Thyroid gland (tissue), 4 donors: Measurements from ENCODE around the gene DOK3. TPM values are rescaled to one million over a fixed set of nuclear protein-coding genes. Genes with fewer than 3 reads are reported as not detected.

Experiments used
- DNase-seq, 2 donors: peaks; one replicate each; pipeline ENCODE4 v3.0.0-alpha.2; 2019
- H3K27ac ChIP-seq, 3 donors: fragments of 200-600 bp; sonication (generic); 1 replicate in 2 of 3; 2 replicates in 1 of 3; pipeline ENCODE4 v1.5.1; 2016 to 2019; ENCODE audit warnings: mild to moderate bottlenecking in 1 of 3, moderate library complexity in 1 of 3
- H3K27me3 ChIP-seq: fragments of 200-600 bp; sonication (generic); one replicate; pipeline ENCODE4 v1.5.1; 2019
- H3K36me3 ChIP-seq, 2 donors: fragments of 200-600 bp; sonication (generic); one replicate each; pipeline ENCODE4 v1.5.1; 2016 to 2019
- H3K4me1 ChIP-seq, 2 donors: fragments of 200-600 bp; sonication (generic); one replicate each; pipeline ENCODE4 v1.5.1; 2017 to 2019
- H3K4me3 ChIP-seq, 3 donors: fragments of 200-600 bp; sonication (generic); replicated peaks in 1 of 3; 1 replicate in 2 of 3; 2 replicates in 1 of 3; pipeline ENCODE4 v1.5.1; 2016; ENCODE audit warnings: mild to moderate bottlenecking in 1 of 3
- H3K9me3 ChIP-seq: fragments of 200-600 bp; sonication (generic); one replicate; pipeline ENCODE4 v1.5.1; 2017
- CTCF ChIP-seq, 6 experiments: fragments of 200-600 bp in 3 of 6; fragments of 450-650 bp in 3 of 6; sonication (generic) in 3 of 6; IDR thresholded peaks; one replicate each; pipeline ENCODE4 v1.5.1; 2016 to 2019; ENCODE audit warnings: antibody characterized with exemption in 6 of 6, mild to moderate bottlenecking in 2 of 6, inconsistent platforms in 1 of 6, moderate library complexity in 1 of 6
- POLR2A ChIP-seq, 2 donors: fragments of 450-650 bp; IDR thresholded peaks; one replicate each; pipeline ENCODE4 v1.6.1; 2017; ENCODE audit warnings: antibody characterized with exemption in 2 of 2, mild to moderate bottlenecking in 2 of 2, moderate library complexity in 1 of 2
- WGBS, 2 donors: methylation state at CpG; one replicate each; pipeline ENCODE4 v1.1.5; 2017; 5-methylcytosine and 5-hydroxymethylcytosine counted together
- intact Hi-C: fragments of 100-400 bp; cut with DNase I; formaldehyde crosslinking; loops from one replicate; pipeline ENCODE4 v1.15.1; 2023
- total RNA-seq, 4 donors: library from RNA; depleted of rRNA; stranded (reverse); fragments of >200 nt; gene quantifications; one replicate each; pipeline ENCODE4 v1.2.3, GENCODE V29; 2016

The DOK3 gene
- total RNA-seq, 4 donors from 2014 or later, result 2.0 to 5.9 (median 3.5) TPM

- H3K36me3 ChIP-seq, result peaks cover 21 to 29% of the 10 kb centered on the region in 2 donors
- TF ChIP-seq POLR2A (IDR thresholded peaks at IDR 0.05), result no peak
- intact Hi-C loops, result no loop called here
- no peak for DNase-seq
- no peak overlapping the region for H3K27ac ChIP-seq
- no peak overlapping the region for H3K4me3 ChIP-seq
- H3K27me3 ChIP-seq, result no peaks in the 10 kb centered on the region
- peaks cover 12 to 25% of the 10 kb centered on the region in 2 donors for H3K4me1 ChIP-seq
- H3K9me3 ChIP-seq, result no peaks in the 10 kb centered on the region
- 100% methylated on average over 2 of the region's 2 CpGs for WGBS, 2 donors
Measured at GRCh38 chr5:177468329-177468684, 41.3 kb downstream of the DOK3 start.

- TF ChIP-seq POLR2A (IDR thresholded peaks at IDR 0.05) (no peak), CTCF (IDR thresholded peaks at IDR 0.05) (no peak)
- Histone ChIP-seq H3K36me3 (peaks cover 21 to 29% of the 10 kb centered on the region in 2 donors), H3K4me3 (no peak overlapping the region), H3K27me3 (no peaks in the 10 kb centered on the region), H3K4me1 (peaks cover 10 to 23% of the 10 kb centered on the region in 2 donors), H3K27ac (no peak overlapping the region), H3K9me3 (no peaks in the 10 kb centered on the region)
- no peak for DNase-seq
- intact Hi-C loops, result no loop called here
- WGBS, 2 donors, result 96% methylated on average over 27 to 31 of the region's 31 CpGs
Measured at GRCh38 chr5:177467436-177467835, 42.2 kb downstream of the DOK3 start.

GRCh38 chr5:177466861-177467260 is 42.8 kb downstream of the DOK3 start:
- no peaks in the 10 kb centered on the region for H3K27me3 ChIP-seq
- DNase-seq, result no peak
- H3K4me3 ChIP-seq, result no peak overlapping the region
- H3K27ac ChIP-seq, result no peak overlapping the region
- H3K9me3 ChIP-seq, result no peaks in the 10 kb centered on the region
- H3K4me1 ChIP-seq, result peaks cover 4 to 18% of the 10 kb centered on the region in 2 donors
- no peak for TF ChIP-seq CTCF (IDR thresholded peaks at IDR 0.05)
- no peak for TF ChIP-seq POLR2A (IDR thresholded peaks at IDR 0.05)
- WGBS, 2 donors, result 97% methylated on average over 25 of the region's 25 CpGs
- H3K36me3 ChIP-seq, result peaks cover 21 to 29% of the 10 kb centered on the region in 2 donors
- intact Hi-C loops, result no loop called here

GRCh38 chr5:177465044-177465443 is 44.6 kb downstream of the DOK3 start:
- WGBS, 2 donors, result 89 to 94% methylated on average over 11 of the region's 11 CpGs
- intact Hi-C loops, result no loop called here

GRCh38 chr5:177462021-177462670 is 47.5 kb downstream of the DOK3 start:
- Histone ChIP-seq H3K9me3 (no peaks in the 10 kb centered on the region), H3K27ac (peak overlapping the region in 2 of 3 donors; percentile 46 to 52)
- WGBS, 2 donors, result 84 to 88% methylated on average over 21 to 27 of the region's 27 CpGs

More at GRCh38 chr5:177465044-177465443, 44.6 kb downstream of the DOK3 start:
- H3K27me3 ChIP-seq, result no peaks in the 10 kb centered on the region
- H3K27ac ChIP-seq, result no peak overlapping the region
- H3K4me3 ChIP-seq, result no peak overlapping the region
- H3K4me1 ChIP-seq, result peaks cover 0 to 5% of the 10 kb centered on the region in 2 donors
- peaks cover 21 to 29% of the 10 kb centered on the region in 2 donors for H3K36me3 ChIP-seq
- TF ChIP-seq CTCF (IDR thresholded peaks at IDR 0.05) (no peak), POLR2A (IDR thresholded peaks at IDR 0.05) (no peak)
- no peak for DNase-seq
- H3K9me3 ChIP-seq, result no peaks in the 10 kb centered on the region

More at GRCh38 chr5:177462021-177462670, 47.5 kb downstream of the DOK3 start:
- Histone ChIP-seq H3K36me3 (peaks cover 32 to 33% of the 10 kb centered on the region in 2 donors), H3K4me3 (no peak overlapping the region), H3K4me1 (peaks cover 0 to 2% of the 10 kb centered on the region in 2 donors), H3K27me3 (no peaks in the 10 kb centered on the region)
- peak in 1 of 2 donors; percentile 27 for DNase-seq
- intact Hi-C loops, result no loop called here
- TF ChIP-seq POLR2A (IDR thresholded peaks at IDR 0.05) (no peak), CTCF (IDR thresholded peaks at IDR 0.05) (no peak)
